ENCODE data around the gene COBL.

COBL gene

DNA sequence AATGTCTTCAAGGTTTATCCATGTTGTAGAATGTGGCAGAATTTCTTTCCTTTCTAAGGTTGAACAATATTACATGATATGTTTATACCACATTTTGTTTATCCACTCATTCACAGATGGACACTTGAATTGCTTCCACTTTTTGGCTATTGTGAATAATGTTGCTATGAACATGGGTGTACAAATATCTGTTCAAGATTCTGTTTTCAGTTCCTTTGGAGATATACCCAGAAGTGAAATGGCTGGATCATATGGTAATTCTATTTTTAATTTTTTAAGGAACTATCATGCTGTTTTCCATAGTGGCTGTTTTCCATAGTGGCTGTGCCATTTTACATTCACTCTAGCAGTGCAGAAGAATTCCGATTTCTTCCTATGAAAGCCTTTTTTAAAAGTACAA, 339.2 kb downstream of the COBL start:
- DNase-seq = no peak

DNA sequence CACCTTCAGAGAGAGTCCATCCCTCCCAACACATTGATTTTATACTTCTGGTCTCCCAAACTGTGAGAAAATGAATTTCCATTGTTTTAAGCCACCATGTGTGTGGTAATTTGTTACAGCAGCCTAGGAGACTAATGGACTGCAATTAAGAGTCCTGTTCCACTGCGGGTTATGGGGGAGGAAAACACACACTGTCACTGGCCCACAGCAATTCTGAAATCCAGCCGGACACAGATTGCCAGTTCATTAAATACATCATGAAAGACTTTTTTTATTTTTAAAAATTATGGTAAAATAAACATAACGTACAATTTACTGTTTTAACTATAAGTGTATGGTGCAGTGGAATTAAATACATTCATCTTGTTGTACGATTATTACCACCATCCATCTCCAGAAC, 340.5 kb downstream of the COBL start:
- DNase-seq = no peak

GRCh38 chr7:50974240-50974639, 342.4 kb downstream of the COBL start:
- no peak for DNase-seq

GRCh38 chr7:50973814-50974213, 342.8 kb downstream of the COBL start:
- DNase-seq = no peak

- peak; percentile 28 for DNase-seq
Observed at GRCh38 chr7:50970092-50970491, 346.5 kb downstream of the COBL start.

All from NCI-H2029 treated with DMSO at 0.1 percent for 48 hours (cell line).